ENCODE results near the gene HOXC9.

DNA sequence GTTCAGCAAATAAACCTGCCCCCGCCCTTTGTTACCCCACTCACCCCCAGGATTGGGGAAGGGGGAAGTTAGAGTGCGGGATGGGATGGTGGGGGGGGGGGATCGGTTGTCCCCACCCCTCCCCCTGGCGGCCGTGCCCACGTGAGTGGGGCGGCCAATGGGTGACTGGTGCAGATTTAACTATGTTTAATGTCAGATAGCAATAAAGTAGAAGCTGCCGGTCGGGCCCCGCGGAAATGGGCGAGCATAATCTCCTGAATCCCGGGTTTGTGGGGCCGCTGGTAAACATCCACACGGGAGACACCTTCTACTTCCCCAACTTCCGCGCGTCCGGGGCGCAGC lies 45.3 kb upstream of the HOXC9 start, which contains the start of gene HOXC12:
- TF ChIP-seq, protein P1, sequence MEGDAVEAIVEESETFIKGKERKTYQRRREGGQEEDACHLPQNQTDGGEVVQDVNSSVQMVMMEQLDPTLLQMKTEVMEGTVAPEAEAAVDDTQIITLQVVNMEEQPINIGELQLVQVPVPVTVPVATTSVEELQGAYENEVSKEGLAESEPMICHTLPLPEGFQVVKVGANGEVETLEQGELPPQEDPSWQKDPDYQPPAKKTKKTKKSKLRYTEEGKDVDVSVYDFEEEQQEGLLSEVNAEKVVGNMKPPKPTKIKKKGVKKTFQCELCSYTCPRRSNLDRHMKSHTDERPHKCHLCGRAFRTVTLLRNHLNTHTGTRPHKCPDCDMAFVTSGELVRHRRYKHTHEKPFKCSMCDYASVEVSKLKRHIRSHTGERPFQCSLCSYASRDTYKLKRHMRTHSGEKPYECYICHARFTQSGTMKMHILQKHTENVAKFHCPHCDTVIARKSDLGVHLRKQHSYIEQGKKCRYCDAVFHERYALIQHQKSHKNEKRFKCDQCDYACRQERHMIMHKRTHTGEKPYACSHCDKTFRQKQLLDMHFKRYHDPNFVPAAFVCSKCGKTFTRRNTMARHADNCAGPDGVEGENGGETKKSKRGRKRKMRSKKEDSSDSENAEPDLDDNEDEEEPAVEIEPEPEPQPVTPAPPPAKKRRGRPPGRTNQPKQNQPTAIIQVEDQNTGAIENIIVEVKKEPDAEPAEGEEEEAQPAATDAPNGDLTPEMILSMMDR (IDR thresholded peaks at IDR 0.05 in 2 of 3, conservative IDR thresholded peaks at IDR 0.05 in 1 of 3; ENCODE audit: borderline replicate concordance in 1 of 3, insufficient read depth in 1 of 3, low read depth in 2 of 3, low read length in 2 of 3), result no peak
- TF ChIP-seq POLR2AphosphoS5 (IDR thresholded peaks at IDR 0.05; ENCODE audit: low read depth, low read length) (no peak), EZH2 (IDR thresholded peaks at IDR 0.05) (no peak), EZH2phosphoT487 (IDR thresholded peaks at IDR 0.05; ENCODE audit: borderline replicate concordance) (no peak), YY1 (IDR thresholded peaks at IDR 0.05; ENCODE audit: extremely low read depth, insufficient replicate concordance, low read depth, low read length) (no peak), RAD21 (IDR thresholded peaks at IDR 0.05; ENCODE audit: low read depth) (no peak), TCF7L2 (IDR thresholded peaks at IDR 0.05; ENCODE audit: borderline replicate concordance, extremely low read depth, insufficient read depth, insufficient read length) (no peak), ELF1 (IDR thresholded peaks at IDR 0.05; ENCODE audit: borderline replicate concordance, low read depth) (no peak)
- TF ChIP-seq, protein P2, sequence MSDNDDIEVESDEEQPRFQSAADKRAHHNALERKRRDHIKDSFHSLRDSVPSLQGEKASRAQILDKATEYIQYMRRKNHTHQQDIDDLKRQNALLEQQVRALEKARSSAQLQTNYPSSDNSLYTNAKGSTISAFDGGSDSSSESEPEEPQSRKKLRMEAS (IDR thresholded peaks at IDR 0.05), result no peak
- TF ChIP-seq, protein P3, sequence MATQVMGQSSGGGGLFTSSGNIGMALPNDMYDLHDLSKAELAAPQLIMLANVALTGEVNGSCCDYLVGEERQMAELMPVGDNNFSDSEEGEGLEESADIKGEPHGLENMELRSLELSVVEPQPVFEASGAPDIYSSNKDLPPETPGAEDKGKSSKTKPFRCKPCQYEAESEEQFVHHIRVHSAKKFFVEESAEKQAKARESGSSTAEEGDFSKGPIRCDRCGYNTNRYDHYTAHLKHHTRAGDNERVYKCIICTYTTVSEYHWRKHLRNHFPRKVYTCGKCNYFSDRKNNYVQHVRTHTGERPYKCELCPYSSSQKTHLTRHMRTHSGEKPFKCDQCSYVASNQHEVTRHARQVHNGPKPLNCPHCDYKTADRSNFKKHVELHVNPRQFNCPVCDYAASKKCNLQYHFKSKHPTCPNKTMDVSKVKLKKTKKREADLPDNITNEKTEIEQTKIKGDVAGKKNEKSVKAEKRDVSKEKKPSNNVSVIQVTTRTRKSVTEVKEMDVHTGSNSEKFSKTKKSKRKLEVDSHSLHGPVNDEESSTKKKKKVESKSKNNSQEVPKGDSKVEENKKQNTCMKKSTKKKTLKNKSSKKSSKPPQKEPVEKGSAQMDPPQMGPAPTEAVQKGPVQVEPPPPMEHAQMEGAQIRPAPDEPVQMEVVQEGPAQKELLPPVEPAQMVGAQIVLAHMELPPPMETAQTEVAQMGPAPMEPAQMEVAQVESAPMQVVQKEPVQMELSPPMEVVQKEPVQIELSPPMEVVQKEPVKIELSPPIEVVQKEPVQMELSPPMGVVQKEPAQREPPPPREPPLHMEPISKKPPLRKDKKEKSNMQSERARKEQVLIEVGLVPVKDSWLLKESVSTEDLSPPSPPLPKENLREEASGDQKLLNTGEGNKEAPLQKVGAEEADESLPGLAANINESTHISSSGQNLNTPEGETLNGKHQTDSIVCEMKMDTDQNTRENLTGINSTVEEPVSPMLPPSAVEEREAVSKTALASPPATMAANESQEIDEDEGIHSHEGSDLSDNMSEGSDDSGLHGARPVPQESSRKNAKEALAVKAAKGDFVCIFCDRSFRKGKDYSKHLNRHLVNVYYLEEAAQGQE (IDR thresholded peaks at IDR 0.05; ENCODE audit: low read depth), result no peak
- TF ChIP-seq, protein P4, sequence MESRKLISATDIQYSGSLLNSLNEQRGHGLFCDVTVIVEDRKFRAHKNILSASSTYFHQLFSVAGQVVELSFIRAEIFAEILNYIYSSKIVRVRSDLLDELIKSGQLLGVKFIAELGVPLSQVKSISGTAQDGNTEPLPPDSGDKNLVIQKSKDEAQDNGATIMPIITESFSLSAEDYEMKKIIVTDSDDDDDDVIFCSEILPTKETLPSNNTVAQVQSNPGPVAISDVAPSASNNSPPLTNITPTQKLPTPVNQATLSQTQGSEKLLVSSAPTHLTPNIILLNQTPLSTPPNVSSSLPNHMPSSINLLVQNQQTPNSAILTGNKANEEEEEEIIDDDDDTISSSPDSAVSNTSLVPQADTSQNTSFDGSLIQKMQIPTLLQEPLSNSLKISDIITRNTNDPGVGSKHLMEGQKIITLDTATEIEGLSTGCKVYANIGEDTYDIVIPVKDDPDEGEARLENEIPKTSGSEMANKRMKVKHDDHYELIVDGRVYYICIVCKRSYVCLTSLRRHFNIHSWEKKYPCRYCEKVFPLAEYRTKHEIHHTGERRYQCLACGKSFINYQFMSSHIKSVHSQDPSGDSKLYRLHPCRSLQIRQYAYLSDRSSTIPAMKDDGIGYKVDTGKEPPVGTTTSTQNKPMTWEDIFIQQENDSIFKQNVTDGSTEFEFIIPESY (IDR thresholded peaks at IDR 0.05; ENCODE audit: extremely low read depth, insufficient replicate concordance, low read length), result no peak
- TF ChIP-seq, protein P5, sequence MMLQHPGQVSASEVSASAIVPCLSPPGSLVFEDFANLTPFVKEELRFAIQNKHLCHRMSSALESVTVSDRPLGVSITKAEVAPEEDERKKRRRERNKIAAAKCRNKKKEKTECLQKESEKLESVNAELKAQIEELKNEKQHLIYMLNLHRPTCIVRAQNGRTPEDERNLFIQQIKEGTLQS (IDR thresholded peaks at IDR 0.05), result no peak

All from HCT116 (cell line).